HFF-Myc (cell line): Measurements from ENCODE around the gene MAGI1.

Experiments used
- DNase-seq: peaks from one replicate; pipeline ENCODE4 v3.0.0-alpha.2; 2011; ENCODE audit warnings: low read depth; ENCODE audit errors: extremely low read depth
- H3K4me3 ChIP-seq: replicated peaks from 2 replicates; pipeline ENCODE4 v1.5.1; 2011; ENCODE audit warnings: low read depth, mild to moderate bottlenecking, control low read depth, low read length
- CTCF ChIP-seq: IDR thresholded peaks from 2 replicates; pipeline ENCODE4 v1.5.1; 2012; ENCODE audit warnings: mild to moderate bottlenecking, low read depth, low read length, control low read depth; ENCODE audit errors: missing control alignments

Gene MAGI1

GRCh38 chr3:65379223-65379622 is 659.5 kb downstream of the MAGI1 start:
- no peak for DNase-seq
- H3K4me3 ChIP-seq = no peak overlapping the region
- TF ChIP-seq CTCF = no peak

GRCh38 chr3:65377637-65378036 is 661.1 kb downstream of the MAGI1 start:
- no peak for DNase-seq
- no peak overlapping the region for H3K4me3 ChIP-seq
- TF ChIP-seq CTCF = no peak

GRCh38 chr3:65376426-65376825 is 662.3 kb downstream of the MAGI1 start:
- no peak for TF ChIP-seq CTCF
- no peak overlapping the region for H3K4me3 ChIP-seq
- DNase-seq = no peak

- no peak overlapping the region for H3K4me3 ChIP-seq
- no peak for DNase-seq
- TF ChIP-seq CTCF = no peak
These were observed 667.7 kb downstream of the MAGI1 start for GRCh38 chr3:65371053-65371452.

- DNase-seq = no peak
- TF ChIP-seq CTCF = no peak
- no peak overlapping the region for H3K4me3 ChIP-seq
These were observed 669.9 kb downstream of the MAGI1 start for GRCh38 chr3:65368866-65369265.

GRCh38 chr3:65362688-65363087 is 676.0 kb downstream of the MAGI1 start:
- no peak for DNase-seq
- TF ChIP-seq CTCF = no peak
- H3K4me3 ChIP-seq = no peak overlapping the region

- no peak for TF ChIP-seq CTCF
These were observed 677.3 kb downstream of the MAGI1 start for GRCh38 chr3:65361448-65361847.

More at GRCh38 chr3:65361448-65361847, 677.3 kb downstream of the MAGI1 start:
- no peak overlapping the region for H3K4me3 ChIP-seq
- no peak for DNase-seq
